ENCODE results near the gene PPT2.
"Not testable (repeated sequence)": the region's sequence is repeated elsewhere in the genome, so short reads cannot be mapped to it uniquely, and the experiment has no call there.

PPT2 gene

DNA sequence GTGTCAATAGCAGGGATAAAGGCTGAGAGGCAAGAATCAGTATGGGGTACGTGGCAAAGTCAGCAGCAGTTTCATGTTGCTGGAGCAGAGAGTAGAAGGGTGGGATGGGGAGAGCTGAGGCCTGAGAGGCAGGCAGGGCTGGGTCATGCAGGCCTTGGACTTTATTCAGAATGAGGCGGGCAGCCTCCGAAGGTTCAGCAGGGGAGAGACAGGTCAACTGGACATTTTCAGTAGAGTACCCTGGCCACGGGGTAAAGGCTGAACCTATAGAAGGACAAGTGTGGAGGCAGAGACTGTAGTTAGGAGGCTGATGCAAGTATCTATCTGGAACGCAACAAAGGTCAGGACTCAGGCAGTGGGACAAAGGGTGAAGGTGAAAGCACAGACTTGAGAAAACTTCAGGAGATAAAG lies 56.3 kb downstream of the PPT2 start:
- no peaks in the 10 kb centered on the region for H3K9me3 ChIP-seq
- no peak overlapping the region for H3K27ac ChIP-seq
- no peaks in the 10 kb centered on the region for H3K4me1 ChIP-seq (ENCODE audit: control insufficient read depth in 1 of 2, insufficient read depth in 1 of 2, low read depth in 1 of 2, low read length in 1 of 2)
- no peak for TF ChIP-seq CTCF (IDR thresholded peaks at IDR 0.05)
- H3K36me3 ChIP-seq = no peaks in the 10 kb centered on the region
- H3K4me3 ChIP-seq (ENCODE audit: low read depth in 1 of 2, low read length in 1 of 2) = no peak overlapping the region
- H3K27me3 ChIP-seq = peaks cover 7% of the 10 kb centered on the region

- H3K27me3 ChIP-seq; H3K27ac ChIP-seq; H3K4me3 ChIP-seq (ENCODE audit: low read depth in 1 of 2, low read length in 1 of 2): not testable (repeated sequence)
Observed at GRCh38 chr6:32211432-32211831, 57.5 kb downstream of the PPT2 start.

GRCh38 chr6:32212076-32212760 lies 58.3 kb downstream of the PPT2 start:
- Histone ChIP-seq H3K9me3 (no peaks in the 10 kb centered on the region), H3K36me3 (no peaks in the 10 kb centered on the region), H3K27ac (no peak overlapping the region), H3K27me3 (no peaks in the 10 kb centered on the region), H3K4me3 (ENCODE audit: low read depth in 1 of 2, low read length in 1 of 2) (no peak overlapping the region), H3K4me1 (ENCODE audit: control insufficient read depth in 1 of 2, insufficient read depth in 1 of 2, low read depth in 1 of 2, low read length in 1 of 2) (no peaks in the 10 kb centered on the region)
- TF ChIP-seq CTCF (IDR thresholded peaks at IDR 0.05) = no peak

More at GRCh38 chr6:32211432-32211831, 57.5 kb downstream of the PPT2 start:
- not testable (repeated sequence) for H3K4me1 ChIP-seq (ENCODE audit: control insufficient read depth in 1 of 2, insufficient read depth in 1 of 2, low read depth in 1 of 2, low read length in 1 of 2); H3K36me3 ChIP-seq; H3K9me3 ChIP-seq

All from neutrophil (primary cell).